Pancreas (tissue), 10 donors: Measurements from ENCODE around the gene CRACR2A. TPM values are rescaled to one million over a fixed set of nuclear protein-coding genes. Genes with fewer than 3 reads are reported as not detected.

Experiments used
- ATAC-seq, 4 donors: fragments of 200-7000 bp; cut with Tn5 transposase; one replicate each; pipeline versions ENCODE4 v1.8.0 to v1.9.1; 2020; ENCODE audit warnings: mild to moderate bottlenecking in 4 of 4, moderate library complexity in 4 of 4
- DNase-seq, 6 donors: peaks; one replicate each; pipeline ENCODE4 v3.0.0-alpha.2; 2020
- FAIRE-seq: peaks from 2 replicates; lab custom pipeline; 2012; peaks lifted over from hg19 to GRCh38; lab: Jason Lieb, UNC
- H3K27ac ChIP-seq, 4 donors: fragments of 200-600 bp; sonication (generic); 1 replicate in 3 of 4; 2 replicates in 1 of 4; pipeline versions ENCODE4 v1.5.0 to v1.8.0; 2020
- H3K27me3 ChIP-seq, 4 donors: fragments of 200-600 bp; one replicate each; pipeline ENCODE4 v1.8.0; 2021
- H3K36me3 ChIP-seq, 3 donors: fragments of 200-600 bp; sonication (generic) in 1 of 3; one replicate each; pipeline versions ENCODE4 v1.5.0 to v1.8.0; 2020 to 2021
- H3K4me1 ChIP-seq, 3 donors: fragments of 200-600 bp; one replicate each; pipeline ENCODE4 v1.8.0; 2021
- H3K4me3 ChIP-seq, 4 donors: fragments of 200-600 bp; sonication (generic) in 2 of 4; one replicate each; pipeline versions ENCODE4 v1.5.0 to v1.8.0; 2020 to 2021
- H3K9me3 ChIP-seq, 4 donors: fragments of 200-600 bp; one replicate each; pipeline ENCODE4 v1.8.0; 2021
- CTCF ChIP-seq, 4 donors: fragments of 200-600 bp; sonication (generic) in 3 of 4; IDR thresholded peaks; one replicate each; pipeline versions ENCODE4 v1.5.0 to v1.8.0; 2021; ENCODE audit warnings: antibody characterized with exemption in 4 of 4
- WGBS, 2 donors: extraction: QIAGEN DNeasy Blood & Tissue Kit; methylation state at CpG; one replicate each; pipeline ENCODE4 v1.1.7; 2013; 5-methylcytosine and 5-hydroxymethylcytosine counted together
- intact Hi-C, 3 donors: fragments of 100-400 bp; cut with DNase I; formaldehyde crosslinking; loops; one replicate each; pipeline versions ENCODE4 v1.11.1 to v1.14.2; 2022
- polyA plus RNA-seq, 2 donors: library from polyadenylated mRNA; stranded (reverse); fragments of 200-250 nt; gene quantifications; one replicate each; pipeline ENCODE4 v1.2.3, GENCODE V29; 2013
- total RNA-seq, 6 donors: library from RNA; stranded (reverse); fragmentation: NEBNext Ultra II Directional in 4 of 6; extraction: Animal tissue kit (Norgen Biotek cat#: 25700) in 4 of 6; gene quantifications; one replicate each; pipeline versions ENCODE4 v1.2.1 to v1.2.4, GENCODE V29; 2021 to 2023
- donor health status: healthy with polysubstance abuse.
- donor health status: DM: no; HTN: no; CAD: no; lungs with moderate emphysema.
- donor health status: DM: no; HTN: no; CAD: no.
- donor health status: control.
- donor health status: control.
- donor health status: Bipolar disorder and iron deficiency.
- donor health status: DM: yes; HTN: yes; CAD: no.
- donor health status: DM: no; HTN: no; CAD: no.
- donor health status: DM: no; HTN: no; CAD: no.
- donor health status: DM: yes; HTN: yes; CAD: no.

The CRACR2A gene
- total and polyA plus RNA-seq, 8 donors: 1.5 to 10.3 (median 7.3) TPM

DNA sequence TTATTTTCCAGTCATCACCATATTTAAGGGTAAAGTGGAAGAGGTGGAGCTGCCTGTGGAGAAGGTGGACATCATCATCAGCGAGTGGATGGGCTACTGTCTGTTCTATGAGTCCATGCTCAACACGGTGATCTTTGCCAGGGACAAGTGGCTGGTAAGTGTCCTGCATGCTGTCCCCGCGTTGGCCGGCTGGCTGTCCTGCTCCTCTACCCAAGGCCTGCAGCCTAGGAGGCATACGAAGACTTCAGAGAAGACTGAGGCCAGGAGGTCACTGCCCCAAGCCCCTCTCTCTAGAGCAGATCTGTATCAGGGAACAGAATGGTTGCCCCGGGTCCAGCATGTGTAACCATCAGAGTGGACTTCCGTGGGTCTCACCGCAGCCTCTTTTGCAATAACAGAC, 184.2 kb downstream of the CRACR2A start:
- no peak overlapping the region for H3K27ac ChIP-seq
- intact Hi-C loops: no loop called here
- H3K27me3 ChIP-seq: no peaks in the 10 kb centered on the region
- no peak for TF ChIP-seq CTCF (IDR thresholded peaks at IDR 0.05)
- H3K4me3 ChIP-seq: no peak overlapping the region
- 93 to 94% methylated on average over 9 of the region's 9 CpGs for WGBS, 2 donors
- DNase-seq: no peak
- H3K9me3 ChIP-seq: no peaks in the 10 kb centered on the region
- no peaks in the 10 kb centered on the region for H3K36me3 ChIP-seq
- ATAC-seq: no peak
- H3K4me1 ChIP-seq: no peaks in the 10 kb centered on the region
- no peak for FAIRE-seq

GRCh38 chr12:3565985-3566384, 186.9 kb downstream of the CRACR2A start:
- intact Hi-C loops: no loop called here
- no peak for FAIRE-seq
- H3K27me3 ChIP-seq: no peaks in the 10 kb centered on the region

More at GRCh38 chr12:3565985-3566384, 186.9 kb downstream of the CRACR2A start:
- Histone ChIP-seq H3K9me3 (no peaks in the 10 kb centered on the region), H3K36me3 (no peaks in the 10 kb centered on the region), H3K4me3 (no peak overlapping the region), H3K27ac (no peak overlapping the region), H3K4me1 (no peaks in the 10 kb centered on the region)
- no peak for TF ChIP-seq CTCF (IDR thresholded peaks at IDR 0.05)
- no peak for ATAC-seq
- WGBS, 2 donors: 60 to 67% methylated on average over 1 of the region's 1 CpG
- no peak for DNase-seq

Other genes with a start within 250 kb of the CRACR2A start
- gene PARP11, start 120.3 kb upstream of the CRACR2A start, total RNA-seq: 1 to 10 TPM; 2.8 to 8.2 (median 5.3) TPM
- gene PARP11, start 120.3 kb upstream of the CRACR2A start, polyA plus RNA-seq: 1 to 10 TPM; 1.4 to 3.6 TPM